Right lobe of liver (tissue), 6 donors: Measurements from ENCODE around the gene TMTC1. TPM values are rescaled to one million over a fixed set of nuclear protein-coding genes. Genes with fewer than 3 reads are reported as not detected.

Experiments
- ATAC-seq, 4 donors: fragments of 200-7000 bp; cut with Tn5 transposase; one replicate each; pipeline ENCODE4 v1.9.1; 2020; ENCODE audit warnings: mild to moderate bottlenecking in 4 of 4, moderate library complexity in 4 of 4
- DNase-seq, 3 donors: peaks; one replicate each; pipeline ENCODE4 v3.0.0-alpha.2; 2020
- H3K27ac ChIP-seq, 3 donors: fragments of 200-600 bp; one replicate each; pipeline ENCODE4 v1.8.0; 2022
- H3K27me3 ChIP-seq, 2 donors: fragments of 200-600 bp; one replicate each; pipeline ENCODE4 v1.8.0; 2022
- H3K36me3 ChIP-seq, 4 donors: fragments of 200-600 bp; sonication (generic) in 1 of 4; one replicate each; pipeline versions ENCODE4 v1.5.1 to v1.8.0; 2017 to 2022; ENCODE audit warnings: control low read depth in 1 of 4
- H3K4me1 ChIP-seq, 4 donors: fragments of 200-600 bp; sonication (generic) in 1 of 4; one replicate each; pipeline versions ENCODE4 v1.5.1 to v1.8.0; 2017 to 2022; ENCODE audit warnings: control low read depth in 1 of 4
- H3K4me3 ChIP-seq, 3 donors: fragments of 200-600 bp; one replicate each; pipeline ENCODE4 v1.8.0; 2022
- H3K9me3 ChIP-seq, 4 donors: fragments of 200-600 bp; sonication (generic) in 1 of 4; one replicate each; pipeline versions ENCODE4 v1.5.1 to v1.8.0; 2017 to 2022; ENCODE audit warnings: control low read depth in 1 of 4
- CTCF ChIP-seq, 4 donors: fragments of 200-600 bp in 3 of 4; fragments of 450-650 bp in 1 of 4; IDR thresholded peaks; one replicate each; pipeline versions ENCODE4 v1.5.1 to v1.8.0; 2016 to 2022; ENCODE audit warnings: antibody characterized with exemption in 4 of 4, mild to moderate bottlenecking in 2 of 4
- POLR2A ChIP-seq: fragments of 450-650 bp; IDR thresholded peaks from one replicate; pipeline ENCODE4 v1.6.1; 2017; ENCODE audit warnings: antibody characterized with exemption, mild to moderate bottlenecking
- WGBS: methylation state at CpG from one replicate; pipeline ENCODE4 v1.1.6; 2018; ENCODE audit warnings: low coverage, low lambda C conversion rate; ENCODE audit not compliant: insufficient coverage; ENCODE audit errors: missing lambda C conversion rate; 5-methylcytosine and 5-hydroxymethylcytosine counted together
- intact Hi-C, 2 donors: fragments of 100-400 bp; cut with DNase I; formaldehyde crosslinking; loops; one replicate each; pipeline versions ENCODE4 v1.11.2 to v1.14.1; 2022
- total RNA-seq, 6 experiments: library from RNA; depleted of rRNA in 2 of 6; stranded (reverse); fragments of >200 nt in 2 of 6; fragmentation: NEBNext Ultra II Directional in 3 of 6; extraction: Animal tissue kit (Norgen Biotek cat#: 25700) in 3 of 6; gene quantifications; one replicate each; pipeline versions ENCODE4 v1.1.0 to v1.2.4, GENCODE V29; 2016 to 2023
- donor health status: DM: no; HTN: yes; CAD: no.
- donor health status: DM: no; HTN: no; CAD: no.
- donor health status: DM: no; HTN: no; CAD: no.
- donor health status: DM: no; HTN: yes; CAD: no.
- donor health status: DM: no; HTN: yes; CAD: no.

TMTC1 gene
- total RNA-seq, 6 experiments from 2014 or later, result 3.0 to 4.2 (median 3.5) TPM

DNA sequence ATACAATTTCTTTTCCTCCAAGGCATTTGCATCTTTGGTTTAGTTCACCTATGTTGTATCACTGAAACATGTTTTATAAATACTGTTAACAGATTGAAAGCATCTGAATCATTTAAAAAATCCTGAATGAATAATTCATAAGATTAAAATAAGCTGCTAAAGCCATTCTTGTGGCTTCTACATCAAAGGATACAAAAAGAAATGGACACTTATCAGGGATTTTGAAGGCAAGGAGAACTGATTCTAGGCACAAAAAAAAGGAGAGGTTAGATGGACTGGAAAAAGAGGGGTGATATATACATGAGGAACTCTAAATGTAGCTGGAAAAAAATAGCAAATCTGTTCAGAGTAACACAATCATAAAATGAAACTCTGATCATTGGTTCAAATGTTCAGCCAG, 280.5 kb downstream of the TMTC1 start:
- no peaks in the 10 kb centered on the region for H3K9me3 ChIP-seq
- DNase-seq (no peak), ATAC-seq (no peak)
- TF ChIP-seq CTCF (IDR thresholded peaks at IDR 0.05) (no peak), POLR2A (no peak)
- no peak overlapping the region for H3K27ac ChIP-seq
- H3K4me1 ChIP-seq, result no peaks in the 10 kb centered on the region
- H3K36me3 ChIP-seq, result no peaks in the 10 kb centered on the region
- H3K27me3 ChIP-seq, result no peaks in the 10 kb centered on the region
- intact Hi-C loops, result no loop called here
- no peak overlapping the region for H3K4me3 ChIP-seq

DNA sequence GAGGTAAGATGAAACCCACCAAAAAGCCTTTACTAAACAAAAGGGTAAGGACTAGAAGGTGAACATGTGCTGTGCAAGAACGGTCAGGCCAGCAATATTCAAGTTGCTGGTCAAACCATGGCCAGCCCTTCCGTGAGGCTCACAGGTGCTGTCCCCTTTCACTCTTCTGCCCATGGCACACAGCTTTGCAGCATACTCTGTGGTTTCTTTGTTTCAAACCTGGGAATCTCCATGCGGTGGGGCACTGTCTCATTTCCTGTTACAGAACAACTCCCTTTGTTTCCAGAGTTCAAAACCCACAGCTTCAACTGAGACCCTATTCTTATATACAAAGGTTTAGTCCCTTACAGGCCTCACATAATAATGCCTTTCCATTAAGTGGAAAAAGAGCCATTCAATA, 284.5 kb downstream of the TMTC1 start:
- Histone ChIP-seq H3K4me1 (no peaks in the 10 kb centered on the region), H3K36me3 (no peaks in the 10 kb centered on the region), H3K27ac (no peak overlapping the region), H3K9me3 (no peaks in the 10 kb centered on the region), H3K27me3 (no peaks in the 10 kb centered on the region), H3K4me3 (no peak overlapping the region)
- intact Hi-C loops, result no loop called here
- WGBS, result 66% methylated on average over 3 of the region's 3 CpGs
- no peak for ATAC-seq
- DNase-seq, result no peak
- no peak for TF ChIP-seq CTCF (IDR thresholded peaks at IDR 0.05)
- no peak for TF ChIP-seq POLR2A

- Histone ChIP-seq H3K4me1 (no peaks in the 10 kb centered on the region), H3K27ac (no peak within 1 kb of the TSS), H3K4me3 (no peak within 1 kb of the TSS), H3K36me3 (no peaks in the 10 kb centered on the region), H3K27me3 (no peaks in the 10 kb centered on the region), H3K9me3 (no peaks in the 10 kb centered on the region)
- ATAC-seq (no peak), DNase-seq (no peak)
- 91% methylated on average over 6 of the region's 18 CpGs for WGBS
- TF ChIP-seq CTCF (IDR thresholded peaks at IDR 0.05), result no peak
- no peak for TF ChIP-seq POLR2A
- intact Hi-C loops, result no loop called here
Measured at GRCh38 chr12:29497588-29497987, 286.2 kb downstream of the TMTC1 start, which contains the start of gene OVCH1. OVCH1 (minus strand) TSS chr12:29497686; CDS start chr12:29497686, 0 bp downstream.

GRCh38 chr12:29492891-29493290, 290.9 kb downstream of the TMTC1 start:
- DNase-seq (no peak), ATAC-seq (no peak)
- Histone ChIP-seq H3K27me3 (no peaks in the 10 kb centered on the region), H3K9me3 (no peaks in the 10 kb centered on the region), H3K4me1 (no peaks in the 10 kb centered on the region), H3K36me3 (no peaks in the 10 kb centered on the region), H3K27ac (no peak overlapping the region), H3K4me3 (no peak overlapping the region)
- TF ChIP-seq POLR2A, result no peak
- TF ChIP-seq CTCF (IDR thresholded peaks at IDR 0.05), result no peak
- intact Hi-C loops, result no loop called here
- 71% methylated on average over 6 of the region's 6 CpGs for WGBS

DNA sequence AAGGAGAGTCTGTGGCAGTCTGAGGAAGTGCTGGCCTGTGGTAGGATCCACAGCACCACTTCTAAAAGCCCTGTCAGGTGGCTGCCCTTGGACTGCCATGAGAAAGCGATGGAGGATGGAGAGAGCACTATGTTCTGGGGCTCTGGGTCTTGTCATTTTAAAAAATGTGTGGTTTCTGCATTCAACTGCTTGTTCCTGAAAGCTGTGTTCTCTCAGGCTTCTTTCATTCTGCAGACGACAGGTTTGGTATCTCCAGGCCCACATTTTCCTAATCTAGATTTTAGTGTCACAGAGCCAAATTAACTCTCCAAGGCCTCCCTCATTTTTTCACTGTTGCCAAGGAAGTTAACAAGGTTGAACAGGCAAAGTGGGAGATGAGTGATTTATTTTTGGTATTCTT, 296.8 kb downstream of the TMTC1 start:
- no peak overlapping the region for H3K4me3 ChIP-seq
- H3K27ac ChIP-seq, result no peak overlapping the region
- intact Hi-C loops, result no loop called here
- H3K27me3 ChIP-seq, result no peaks in the 10 kb centered on the region
- no peak for TF ChIP-seq POLR2A
- no peak for TF ChIP-seq CTCF (IDR thresholded peaks at IDR 0.05)
- DNase-seq, result no peak
- no peaks in the 10 kb centered on the region for H3K36me3 ChIP-seq
- 73% methylated on average over 2 of the region's 2 CpGs for WGBS
- H3K9me3 ChIP-seq, result no peaks in the 10 kb centered on the region
- no peaks in the 10 kb centered on the region for H3K4me1 ChIP-seq
- ATAC-seq, result no peak
